ENCODE measurements around the gene RNF214.
"Not testable (repeated sequence)": the region's sequence is repeated elsewhere in the genome, so short reads cannot be mapped to it uniquely, and the experiment has no call there.

Gene RNF214

GRCh38 chr11:117198613-117199012, 33.9 kb upstream of the RNF214 start:
- DNase-seq: no peak

GRCh38 chr11:117199053-117199915, 33.2 kb upstream of the RNF214 start, which contains the start of gene TAGLN:
Gene TAGLN, plus strand, starts transcription at chr11:117199370. Its CDS starts 3,644 bp downstream, at chr11:117203014.
- no peak for DNase-seq

- no peak for DNase-seq
Observed at GRCh38 chr11:117199916-117200812, 32.3 kb upstream of the RNF214 start.

GRCh38 chr11:117200813-117201657, 31.4 kb upstream of the RNF214 start:
- DNase-seq: no peak

GRCh38 chr11:117201658-117202305, 30.7 kb upstream of the RNF214 start:
- no peak for DNase-seq

- DNase-seq: no peak
Observed at GRCh38 chr11:117202386-117203068, 29.9 kb upstream of the RNF214 start.

GRCh38 chr11:117203069-117203407, 29.4 kb upstream of the RNF214 start:
- DNase-seq: no peak

GRCh38 chr11:117204283-117205080, 28.0 kb upstream of the RNF214 start:
- DNase-seq: no peak

GRCh38 chr11:117205211-117205818, 27.2 kb upstream of the RNF214 start:
- DNase-seq: peak; percentile 22

GRCh38 chr11:117206111-117206510, 26.4 kb upstream of the RNF214 start:
- not testable (repeated sequence) for DNase-seq

GRCh38 chr11:117206859-117207258, 25.6 kb upstream of the RNF214 start:
- DNase-seq: not testable (repeated sequence)

- DNase-seq: not testable (repeated sequence)
Observed at GRCh38 chr11:117207481-117207880, 25.0 kb upstream of the RNF214 start.

- DNase-seq: not testable (repeated sequence)
Observed at GRCh38 chr11:117208710-117209109, 23.8 kb upstream of the RNF214 start.

GRCh38 chr11:117209351-117210125, 22.9 kb upstream of the RNF214 start:
- not testable (repeated sequence) for DNase-seq

GRCh38 chr11:117210620-117211019, 21.9 kb upstream of the RNF214 start:
- DNase-seq: no peak

GRCh38 chr11:117212697-117213355, 19.6 kb upstream of the RNF214 start:
- DNase-seq: no peak

GRCh38 chr11:117214404-117215110, 17.9 kb upstream of the RNF214 start:
- DNase-seq: no peak
